GM21723 (cell line): Measurements from ENCODE around the gene BTN3A1.
A peak's percentile ranks its signal among the peaks of the same experiment; 100 is the strongest.
"Not testable (repeated sequence)": the region's sequence is repeated elsewhere in the genome, so short reads cannot be mapped to it uniquely, and the experiment has no call there.

Experiments used
- ATAC-seq: cut with Tn5 transposase; IDR thresholded peaks from one replicate; pipeline ENCODE4 v1.9.1; 2021; ENCODE audit warnings: mild to moderate bottlenecking, moderate library complexity; ENCODE audit not compliant: unreplicated experiment

BTN3A1 gene

GRCh38 chr6:26439151-26440125 is 37.4 kb downstream of the BTN3A1 start:
- no peak for ATAC-seq

- ATAC-seq: no peak
These were observed 38.9 kb downstream of the BTN3A1 start for GRCh38 chr6:26440977-26441358.

- ATAC-seq: no peak
These were observed 39.9 kb downstream of the BTN3A1 start for GRCh38 chr6:26441977-26442376.

- ATAC-seq: peak; percentile 87
These were observed 44.0 kb downstream of the BTN3A1 start for GRCh38 chr6:26445934-26446667.

- no peak for ATAC-seq
These were observed 45.2 kb downstream of the BTN3A1 start for GRCh38 chr6:26447257-26447656.

- no peak for ATAC-seq
These were observed 48.2 kb downstream of the BTN3A1 start for GRCh38 chr6:26450240-26450639.

- no peak for ATAC-seq
These were observed 50.7 kb downstream of the BTN3A1 start for GRCh38 chr6:26452631-26453235.

GRCh38 chr6:26454631-26455030 is 52.6 kb downstream of the BTN3A1 start:
- no peak for ATAC-seq

GRCh38 chr6:26455357-26455970 is 53.4 kb downstream of the BTN3A1 start:
- no peak for ATAC-seq

GRCh38 chr6:26457264-26457805 is 55.3 kb downstream of the BTN3A1 start:
- ATAC-seq: peak; percentile 27

- peak; percentile 98 for ATAC-seq
These were observed 56.0 kb downstream of the BTN3A1 start, which contains the start of gene BTN2A1 for GRCh38 chr6:26457806-26458688. BTN2A1 (plus strand) TSS chr6:26457955; CDS start chr6:26458637, 682 bp downstream.

- ATAC-seq: no peak
These were observed 57.1 kb downstream of the BTN3A1 start for GRCh38 chr6:26459023-26459810.

GRCh38 chr6:26461353-26461752 is 59.3 kb downstream of the BTN3A1 start:
- ATAC-seq: not testable (repeated sequence)

GRCh38 chr6:26464014-26464413 is 61.9 kb downstream of the BTN3A1 start:
- ATAC-seq: no peak

GRCh38 chr6:26464416-26465131 is 62.5 kb downstream of the BTN3A1 start:
- no peak for ATAC-seq
